ENCODE measurements around the gene SENP1. TPM values are rescaled to one million over a fixed set of nuclear protein-coding genes. Genes with fewer than 3 reads are reported as not detected.

The SENP1 gene
- polyA plus RNA-seq, 3 donors = 5.2 to 8.0 (median 6.0) TPM

DNA sequence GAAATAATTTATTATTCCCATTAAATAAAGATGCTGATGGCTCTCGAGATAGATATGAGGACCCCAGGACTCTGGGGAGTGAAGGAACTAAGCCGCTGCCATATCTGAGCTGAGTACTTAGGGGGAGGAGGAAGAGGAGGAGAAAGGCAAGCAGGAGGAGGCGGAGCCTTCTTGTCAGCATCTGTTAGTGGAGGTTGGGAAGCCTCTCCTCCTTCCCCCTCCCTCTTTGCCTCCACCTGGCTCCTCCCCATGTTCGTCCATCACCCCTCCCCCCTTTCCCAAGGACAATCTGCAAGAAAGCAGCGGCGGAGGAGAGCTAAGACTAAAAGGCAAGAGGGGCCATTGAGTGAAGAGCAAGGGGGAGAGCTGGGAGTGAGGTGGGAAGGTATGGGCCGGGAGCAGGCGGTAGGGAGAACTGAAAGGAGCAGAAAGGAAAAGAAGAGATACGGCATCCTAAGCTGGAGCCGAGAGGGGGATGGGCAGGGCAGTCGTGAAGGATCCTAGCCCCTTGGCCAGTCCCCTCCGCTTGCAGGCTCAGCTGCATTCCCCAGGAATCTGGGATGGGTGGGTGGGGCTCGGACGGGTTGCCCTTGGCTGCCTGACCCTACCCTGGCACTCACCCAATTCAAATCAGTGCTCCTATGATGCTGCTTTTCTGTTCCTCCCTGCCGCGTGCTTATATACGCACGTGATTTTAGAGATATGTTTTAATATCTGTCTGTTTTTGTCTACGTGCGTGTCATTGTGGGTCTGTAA lies 13.4 kb upstream of the SENP1 start, which contains the start of gene PFKM:
Gene PFKM, plus strand, starts transcription at position 287 of the 756 bp plus-strand sequence. CDS start 3,411 bp downstream, outside the sequence.
- Histone ChIP-seq H3K27ac (ENCODE audit: low read depth in 1 of 2, low read length in 2 of 2) (peak within 1 kb of the TSS in 1 of 2 donors; percentile 45), H2AFZ (ENCODE audit: insufficient read depth, low read depth, low read length, poor library complexity, severe bottlenecking) (peak within 1 kb of the TSS; percentile 83), H3K9me3 (replicated peaks in 1 of 2; ENCODE audit: control insufficient read depth in 1 of 2, insufficient read depth in 1 of 2, low read length in 2 of 2) (no peaks in the 10 kb centered on the region), H3K36me3 (replicated peaks in 1 of 2; ENCODE audit: control insufficient read depth in 1 of 2, insufficient read depth in 2 of 2, low read length in 2 of 2) (no peaks in the 10 kb centered on the region), H3K4me2 (replicated peaks; ENCODE audit: extremely low read depth, low read length, poor library complexity, severe bottlenecking) (peak within 1 kb of the TSS; percentile 93), H3K9ac (ENCODE audit: insufficient read depth, low read length, poor library complexity, severe bottlenecking) (peak within 1 kb of the TSS; percentile 44), H3K27me3 (ENCODE audit: control insufficient read depth in 2 of 2, insufficient read depth in 2 of 2, low read length in 2 of 2) (peaks cover 0 to 5% of the 10 kb centered on the region in 2 donors), H3K4me1 (ENCODE audit: control insufficient read depth in 1 of 2, insufficient read depth in 2 of 2, low read length in 2 of 2) (peaks cover 13% of the 10 kb centered on the region in 2 donors), H4K20me1 (ENCODE audit: insufficient read depth, low read length) (no peaks in the 10 kb centered on the region), H3K79me2 (ENCODE audit: insufficient read depth, low read length) (no peaks in the 10 kb centered on the region), H3K4me3 (replicated peaks in 1 of 3; ENCODE audit: low read depth in 2 of 3, low read length in 3 of 3) (peak within 1 kb of the TSS; percentile 63 to 90 (median 69))
- peak within 1 kb of the TSS; percentile 85 to 96 for H3K4me3 Mint-ChIP-seq
- H3K4me1 Mint-ChIP-seq = peaks cover 15% of the 10 kb centered on the region
- H3K27ac Mint-ChIP-seq = peak within 1 kb of the TSS; percentile 33 to 92 (median 85)
- peak; percentile 52 to 54 (median 54) for DNase-seq
- peaks cover 0 to 3% (median 2%) of the 10 kb centered on the region in 7 donors for H3K9me3 Mint-ChIP-seq
- intact Hi-C loops (cut with micrococcal nuclease) = no loop called here
- H3K36me3 Mint-ChIP-seq = peaks cover 0 to 6% of the 10 kb centered on the region in 2 donors
- peaks cover 7 to 15% (median 10%) of the 10 kb centered on the region in 3 donors for H3K27me3 Mint-ChIP-seq (ENCODE audit: low read depth in 3 of 3)
- 0% methylated on average over 11 of the region's 20 CpGs for WGBS (ENCODE audit: insufficient coverage)
- TF ChIP-seq, protein P1, sequence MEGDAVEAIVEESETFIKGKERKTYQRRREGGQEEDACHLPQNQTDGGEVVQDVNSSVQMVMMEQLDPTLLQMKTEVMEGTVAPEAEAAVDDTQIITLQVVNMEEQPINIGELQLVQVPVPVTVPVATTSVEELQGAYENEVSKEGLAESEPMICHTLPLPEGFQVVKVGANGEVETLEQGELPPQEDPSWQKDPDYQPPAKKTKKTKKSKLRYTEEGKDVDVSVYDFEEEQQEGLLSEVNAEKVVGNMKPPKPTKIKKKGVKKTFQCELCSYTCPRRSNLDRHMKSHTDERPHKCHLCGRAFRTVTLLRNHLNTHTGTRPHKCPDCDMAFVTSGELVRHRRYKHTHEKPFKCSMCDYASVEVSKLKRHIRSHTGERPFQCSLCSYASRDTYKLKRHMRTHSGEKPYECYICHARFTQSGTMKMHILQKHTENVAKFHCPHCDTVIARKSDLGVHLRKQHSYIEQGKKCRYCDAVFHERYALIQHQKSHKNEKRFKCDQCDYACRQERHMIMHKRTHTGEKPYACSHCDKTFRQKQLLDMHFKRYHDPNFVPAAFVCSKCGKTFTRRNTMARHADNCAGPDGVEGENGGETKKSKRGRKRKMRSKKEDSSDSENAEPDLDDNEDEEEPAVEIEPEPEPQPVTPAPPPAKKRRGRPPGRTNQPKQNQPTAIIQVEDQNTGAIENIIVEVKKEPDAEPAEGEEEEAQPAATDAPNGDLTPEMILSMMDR (IDR thresholded peaks at IDR 0.05) = no peak

DNA sequence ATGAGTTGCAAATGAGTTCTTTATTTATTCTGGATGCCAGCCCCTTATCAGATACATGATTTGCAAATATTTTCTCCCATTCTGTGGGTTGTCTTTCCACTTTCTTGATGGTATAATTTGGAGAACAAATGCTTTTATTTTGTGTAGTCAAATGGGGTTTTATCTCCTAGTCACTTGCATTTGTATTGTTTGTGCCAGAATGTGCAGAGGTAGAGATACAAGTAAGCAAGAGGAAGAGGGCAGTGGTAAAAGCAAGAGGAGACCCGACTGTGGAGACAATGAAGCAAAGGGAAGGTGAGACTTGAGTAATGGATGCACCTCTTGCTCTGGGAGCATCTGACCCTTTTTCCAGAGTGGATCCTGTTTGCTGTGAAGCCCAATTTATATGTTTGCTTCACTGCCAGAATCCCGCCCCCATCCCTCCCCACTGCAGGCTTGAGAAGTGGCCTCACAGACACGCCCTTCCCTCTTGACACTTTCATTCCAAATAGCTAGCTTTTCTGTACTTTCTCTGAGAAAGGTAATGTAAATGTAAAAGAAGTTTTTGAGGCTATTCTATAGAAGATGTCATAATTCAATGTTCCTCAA lies 12.5 kb upstream of the SENP1 start:
- WGBS (ENCODE audit: insufficient coverage) = 86% methylated on average over 1 of the region's 3 CpGs
- Mint-ChIP-seq H3K4me1 (peaks cover 15% of the 10 kb centered on the region), H3K4me3 (peak overlapping the region in 1 of 2 donors; percentile 96), H3K9me3 (peaks cover 0 to 3% (median 2%) of the 10 kb centered on the region in 7 donors), H3K27ac (peak overlapping the region in 1 of 7 donors; percentile 75), H3K27me3 (ENCODE audit: low read depth in 3 of 3) (peaks cover 7 to 20% (median 10%) of the 10 kb centered on the region in 3 donors), H3K36me3 (peaks cover 0 to 5% of the 10 kb centered on the region in 2 donors)
- Histone ChIP-seq H3K27ac (ENCODE audit: low read depth in 1 of 2, low read length in 2 of 2) (no peak overlapping the region), H3K4me1 (ENCODE audit: control insufficient read depth in 1 of 2, insufficient read depth in 2 of 2, low read length in 2 of 2) (peaks cover 13% of the 10 kb centered on the region in 2 donors), H3K36me3 (replicated peaks in 1 of 2; ENCODE audit: control insufficient read depth in 1 of 2, insufficient read depth in 2 of 2, low read length in 2 of 2) (no peaks in the 10 kb centered on the region), H3K9ac (ENCODE audit: insufficient read depth, low read length, poor library complexity, severe bottlenecking) (no peak overlapping the region), H2AFZ (ENCODE audit: insufficient read depth, low read depth, low read length, poor library complexity, severe bottlenecking) (peak overlapping the region; percentile 83), H4K20me1 (ENCODE audit: insufficient read depth, low read length) (no peaks in the 10 kb centered on the region), H3K27me3 (ENCODE audit: control insufficient read depth in 2 of 2, insufficient read depth in 2 of 2, low read length in 2 of 2) (peaks cover 0 to 5% of the 10 kb centered on the region in 2 donors), H3K4me2 (replicated peaks; ENCODE audit: extremely low read depth, low read length, poor library complexity, severe bottlenecking) (peak overlapping the region; percentile 93), H3K9me3 (replicated peaks in 1 of 2; ENCODE audit: control insufficient read depth in 1 of 2, insufficient read depth in 1 of 2, low read length in 2 of 2) (no peaks in the 10 kb centered on the region), H3K79me2 (ENCODE audit: insufficient read depth, low read length) (no peaks in the 10 kb centered on the region), H3K4me3 (replicated peaks in 1 of 3; ENCODE audit: low read depth in 2 of 3, low read length in 3 of 3) (peak overlapping the region in 1 of 3 experiments; percentile 90)
- intact Hi-C loops (cut with micrococcal nuclease) = no loop called here
- TF ChIP-seq, protein P1 (IDR thresholded peaks at IDR 0.05) = no peak
- no peak for DNase-seq

Measured in CD14-positive monocyte (primary cell).